Progenitor cell of endocrine pancreas (in vitro differentiated cells): ENCODE data around the gene NGB. TPM values are rescaled to one million over a fixed set of nuclear protein-coding genes. Genes with fewer than 3 reads are reported as not detected.
A peak's percentile ranks its signal among the peaks of the same experiment; 100 is the strongest.
"Not testable (repeated sequence)": the region's sequence is repeated elsewhere in the genome, so short reads cannot be mapped to it uniquely, and the experiment has no call there.

Source experiments
- DNase-seq: peaks from one replicate; pipeline ENCODE4 v3.0.0; 2021; ENCODE audit warnings: low spot score; ENCODE audit not compliant: unreplicated experiment
- H3K27ac Mint-ChIP-seq: 2 replicates; pipeline ENCODE4 v1.8.0; 2021; ENCODE audit warnings: mild to moderate bottlenecking, moderate library complexity, mixed read lengths
- H3K27me3 Mint-ChIP-seq: 2 replicates; pipeline ENCODE4 v1.8.0; 2021; ENCODE audit warnings: mixed read lengths
- H3K36me3 Mint-ChIP-seq: 2 replicates; pipeline ENCODE4 v1.8.0; 2022; ENCODE audit warnings: mixed read lengths; ENCODE audit not compliant: insufficient read depth
- H3K4me1 Mint-ChIP-seq: 2 replicates; pipeline ENCODE4 v1.8.0; 2021; ENCODE audit warnings: low read depth, mixed read lengths
- H3K4me3 Mint-ChIP-seq: 2 replicates; pipeline ENCODE4 v1.8.0; 2021; ENCODE audit warnings: low read depth, mild to moderate bottlenecking, moderate library complexity, mixed read lengths
- H3K9me3 Mint-ChIP-seq: 2 replicates; pipeline ENCODE4 v1.8.0; 2021; ENCODE audit warnings: low read depth, mixed read lengths
- CTCF ChIP-seq: fragments of 200-600 bp; sonication (generic); IDR thresholded peaks from one replicate; pipeline ENCODE4 v1.5.0; 2021; ENCODE audit warnings: antibody characterized with exemption, mild to moderate bottlenecking; ENCODE audit not compliant: unreplicated experiment
- long read RNA-seq: library from polyadenylated mRNA; unstranded; transcript quantifications from one replicate; pipeline ENCODE4 v2.0.0, GENCODE V29; 2020
- total RNA-seq: library from RNA; stranded (reverse); gene quantifications from 2 replicates; pipeline ENCODE4 v1.2.1, GENCODE V29; 2021

Gene NGB
- total RNA-seq: not detected in 2 replicates
- long read RNA-seq: 0 reads

GRCh38 chr14:77271113-77271710, at the start of gene NGB:
Gene NGB, minus strand, starts transcription at chr14:77271206. Its CDS starts 269 bp downstream, at chr14:77270937.
- Mint-ChIP-seq H3K27me3 (peaks cover 56% of the 10 kb centered on the region), H3K4me3 (peak within 1 kb of the TSS; percentile 31), H3K9me3 (no peaks in the 10 kb centered on the region), H3K36me3 (peaks cover 1% of the 10 kb centered on the region), H3K4me1 (peaks cover 3% of the 10 kb centered on the region), H3K27ac (no peak within 1 kb of the TSS)
- DNase-seq: no peak
- TF ChIP-seq CTCF: no peak

- Mint-ChIP-seq H3K27me3 (no peaks in the 10 kb centered on the region), H3K27ac (peak within 1 kb of the TSS; percentile 100), H3K4me1 (peaks cover 24% of the 10 kb centered on the region), H3K4me3 (peak within 1 kb of the TSS; percentile 98), H3K36me3 (no peaks in the 10 kb centered on the region), H3K9me3 (no peaks in the 10 kb centered on the region)
- peak; percentile 91 for DNase-seq
- peak; percentile 61 for TF ChIP-seq CTCF
Measured at GRCh38 chr14:77320238-77320935, 49.4 kb upstream of the NGB start, which contains the start of gene POMT2. Gene POMT2, minus strand, starts transcription at chr14:77320883. Its CDS starts 202 bp downstream, at chr14:77320681.

- peak overlapping the region; percentile 41 for H3K27ac Mint-ChIP-seq
- no peaks in the 10 kb centered on the region for H3K27me3 Mint-ChIP-seq
- no peak for TF ChIP-seq CTCF
- no peak for DNase-seq
- H3K36me3 Mint-ChIP-seq: no peaks in the 10 kb centered on the region
- H3K4me1 Mint-ChIP-seq: peaks cover 31% of the 10 kb centered on the region
- H3K4me3 Mint-ChIP-seq: peak overlapping the region; percentile 81
- no peaks in the 10 kb centered on the region for H3K9me3 Mint-ChIP-seq
Measured at GRCh38 chr14:77319422-77319821, 48.4 kb upstream of the NGB start.

- not testable (repeated sequence) for H3K27me3 Mint-ChIP-seq, H3K27ac Mint-ChIP-seq, H3K36me3 Mint-ChIP-seq, H3K4me3 Mint-ChIP-seq, H3K9me3 Mint-ChIP-seq, DNase-seq
- peaks cover 32% of the 10 kb centered on the region for H3K4me1 Mint-ChIP-seq
Measured at GRCh38 chr14:77318756-77319155, 47.8 kb upstream of the NGB start.

GRCh38 chr14:77318006-77318553, 47.1 kb upstream of the NGB start:
- Mint-ChIP-seq H3K4me1 (peaks cover 36% of the 10 kb centered on the region), H3K27me3 (no peaks in the 10 kb centered on the region), H3K9me3 (no peaks in the 10 kb centered on the region), H3K4me3 (no peak overlapping the region), H3K36me3 (no peaks in the 10 kb centered on the region), H3K27ac (peak overlapping the region; percentile 22)
- no peak for DNase-seq
- TF ChIP-seq CTCF: no peak
